HG02973 (cell line): ENCODE data around the gene HACE1.
A peak's percentile ranks its signal among the peaks of the same experiment; 100 is the strongest.
"Not testable (repeated sequence)": the region's sequence is repeated elsewhere in the genome, so short reads cannot be mapped to it uniquely, and the experiment has no call there.

Experiments
- ATAC-seq: cut with Tn5 transposase; IDR thresholded peaks from one replicate; pipeline ENCODE4 v1.9.1; 2021; ENCODE audit warnings: moderate library complexity; ENCODE audit not compliant: unreplicated experiment

The HACE1 gene

GRCh38 chr6:104835782-104836181 lies 23.9 kb downstream of the HACE1 start:
- no peak for ATAC-seq

GRCh38 chr6:104829183-104829958 lies 30.3 kb downstream of the HACE1 start:
- no peak for ATAC-seq

- no peak for ATAC-seq
Measured at GRCh38 chr6:104828478-104828877, 31.2 kb downstream of the HACE1 start.

- ATAC-seq: not testable (repeated sequence)
Measured at GRCh38 chr6:104820820-104821219, 38.9 kb downstream of the HACE1 start.

- ATAC-seq: no peak
Measured at GRCh38 chr6:104816125-104816524, 43.6 kb downstream of the HACE1 start.

GRCh38 chr6:104814743-104815142 lies 45.0 kb downstream of the HACE1 start:
- no peak for ATAC-seq

GRCh38 chr6:104813552-104813951 lies 46.2 kb downstream of the HACE1 start:
- ATAC-seq: no peak

- ATAC-seq: no peak
Measured at GRCh38 chr6:104809116-104809515, 50.6 kb downstream of the HACE1 start.

- ATAC-seq: not testable (repeated sequence)
Measured at GRCh38 chr6:104805335-104805734, 54.4 kb downstream of the HACE1 start.

- no peak for ATAC-seq
Measured at GRCh38 chr6:104799134-104799657, 60.5 kb downstream of the HACE1 start.

GRCh38 chr6:104796031-104796785 lies 63.5 kb downstream of the HACE1 start:
- no peak for ATAC-seq

- no peak for ATAC-seq
Measured at GRCh38 chr6:104795363-104795762, 64.4 kb downstream of the HACE1 start.

GRCh38 chr6:104789770-104790190 lies 69.9 kb downstream of the HACE1 start:
- ATAC-seq: peak; percentile 89

GRCh38 chr6:104788400-104788799 lies 71.3 kb downstream of the HACE1 start:
- no peak for ATAC-seq

- ATAC-seq: no peak
Measured at GRCh38 chr6:104787305-104787704, 72.4 kb downstream of the HACE1 start.

- no peak for ATAC-seq
Measured at GRCh38 chr6:104784884-104785283, 74.8 kb downstream of the HACE1 start.

- ATAC-seq: peak; percentile 84
Measured at GRCh38 chr6:104771258-104771832, 88.4 kb downstream of the HACE1 start.

- ATAC-seq: no peak
Measured at GRCh38 chr6:104768906-104769305, 90.8 kb downstream of the HACE1 start.

- no peak for ATAC-seq
Measured at GRCh38 chr6:104766595-104766994, 93.1 kb downstream of the HACE1 start.

- no peak for ATAC-seq
Measured at GRCh38 chr6:104754788-104755409, 104.8 kb downstream of the HACE1 start.

- no peak for ATAC-seq
Measured at GRCh38 chr6:104753251-104753650, 106.5 kb downstream of the HACE1 start.
